Mammary epithelial cell (primary cell): Measurements from ENCODE around the gene HOXA4.

Source experiments
- EZH2 ChIP-seq: IDR thresholded peaks from 2 replicates; pipeline ENCODE4 v1.6.1; 2012; ENCODE audit warnings: low read length, inconsistent platforms, borderline replicate concordance
- TF ChIP-seq, protein P1 (sequence below), 2 donors: IDR thresholded peaks in 1 of 2; conservative IDR thresholded peaks in 1 of 2; 2 replicates each; pipeline ENCODE4 v1.5.1; 2011 to 2012; ENCODE audit warnings: inconsistent platforms in 2 of 2, low read length in 2 of 2, mild to moderate bottlenecking in 2 of 2, control low read depth in 1 of 2, low read depth in 1 of 2; ENCODE audit not compliant: insufficient read depth in 1 of 2; ENCODE audit errors: extremely low read depth in 1 of 2

DNA sequence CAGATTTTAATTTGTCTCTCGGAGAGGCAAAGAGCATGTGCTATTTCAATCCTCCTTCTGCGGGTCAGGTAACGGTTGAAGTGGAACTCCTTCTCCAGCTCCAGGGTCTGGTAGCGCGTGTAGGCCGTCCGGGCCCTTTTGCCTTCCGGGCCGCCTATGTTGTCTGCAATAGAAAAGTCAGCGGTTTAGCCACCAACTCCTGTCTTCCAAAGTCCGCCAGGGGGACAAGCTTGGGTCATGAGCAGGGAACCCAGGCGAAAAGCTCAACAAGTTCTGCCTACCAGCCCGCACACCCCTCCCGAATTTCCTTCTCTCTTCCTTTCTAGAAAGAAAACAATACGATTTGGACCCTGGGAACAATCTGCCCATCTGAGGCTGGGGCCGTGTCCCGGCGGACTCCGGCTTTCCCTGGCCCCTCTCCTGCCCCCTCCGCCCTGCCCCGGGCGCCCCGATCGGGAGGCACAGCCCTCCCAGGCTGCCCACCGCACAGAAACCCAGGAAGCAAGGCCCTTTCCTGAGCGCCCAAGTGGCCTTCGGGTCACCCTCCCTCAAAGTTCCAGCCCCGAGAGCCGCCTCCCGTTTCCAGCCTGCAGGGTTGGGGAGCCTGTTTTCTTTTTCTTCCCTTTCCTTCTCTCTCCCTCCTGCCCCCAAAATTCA is 11.5 kb upstream of the HOXA4 start:
- TF ChIP-seq, protein P1, sequence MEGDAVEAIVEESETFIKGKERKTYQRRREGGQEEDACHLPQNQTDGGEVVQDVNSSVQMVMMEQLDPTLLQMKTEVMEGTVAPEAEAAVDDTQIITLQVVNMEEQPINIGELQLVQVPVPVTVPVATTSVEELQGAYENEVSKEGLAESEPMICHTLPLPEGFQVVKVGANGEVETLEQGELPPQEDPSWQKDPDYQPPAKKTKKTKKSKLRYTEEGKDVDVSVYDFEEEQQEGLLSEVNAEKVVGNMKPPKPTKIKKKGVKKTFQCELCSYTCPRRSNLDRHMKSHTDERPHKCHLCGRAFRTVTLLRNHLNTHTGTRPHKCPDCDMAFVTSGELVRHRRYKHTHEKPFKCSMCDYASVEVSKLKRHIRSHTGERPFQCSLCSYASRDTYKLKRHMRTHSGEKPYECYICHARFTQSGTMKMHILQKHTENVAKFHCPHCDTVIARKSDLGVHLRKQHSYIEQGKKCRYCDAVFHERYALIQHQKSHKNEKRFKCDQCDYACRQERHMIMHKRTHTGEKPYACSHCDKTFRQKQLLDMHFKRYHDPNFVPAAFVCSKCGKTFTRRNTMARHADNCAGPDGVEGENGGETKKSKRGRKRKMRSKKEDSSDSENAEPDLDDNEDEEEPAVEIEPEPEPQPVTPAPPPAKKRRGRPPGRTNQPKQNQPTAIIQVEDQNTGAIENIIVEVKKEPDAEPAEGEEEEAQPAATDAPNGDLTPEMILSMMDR (conservative IDR thresholded peaks at IDR 0.05 in 1 of 2, IDR thresholded peaks at IDR 0.05 in 1 of 2; ENCODE audit: extremely low read depth in 1 of 2, insufficient read depth in 1 of 2, low read depth in 1 of 2, low read length in 2 of 2) = peak in 1 of 2 donors; percentile 33
- TF ChIP-seq EZH2 = no peak
